Measurements from ENCODE around the gene PPP1R12C.
"Not testable (repeated sequence)": the region's sequence is repeated elsewhere in the genome, so short reads cannot be mapped to it uniquely, and the experiment has no call there.

Gene PPP1R12C

DNA sequence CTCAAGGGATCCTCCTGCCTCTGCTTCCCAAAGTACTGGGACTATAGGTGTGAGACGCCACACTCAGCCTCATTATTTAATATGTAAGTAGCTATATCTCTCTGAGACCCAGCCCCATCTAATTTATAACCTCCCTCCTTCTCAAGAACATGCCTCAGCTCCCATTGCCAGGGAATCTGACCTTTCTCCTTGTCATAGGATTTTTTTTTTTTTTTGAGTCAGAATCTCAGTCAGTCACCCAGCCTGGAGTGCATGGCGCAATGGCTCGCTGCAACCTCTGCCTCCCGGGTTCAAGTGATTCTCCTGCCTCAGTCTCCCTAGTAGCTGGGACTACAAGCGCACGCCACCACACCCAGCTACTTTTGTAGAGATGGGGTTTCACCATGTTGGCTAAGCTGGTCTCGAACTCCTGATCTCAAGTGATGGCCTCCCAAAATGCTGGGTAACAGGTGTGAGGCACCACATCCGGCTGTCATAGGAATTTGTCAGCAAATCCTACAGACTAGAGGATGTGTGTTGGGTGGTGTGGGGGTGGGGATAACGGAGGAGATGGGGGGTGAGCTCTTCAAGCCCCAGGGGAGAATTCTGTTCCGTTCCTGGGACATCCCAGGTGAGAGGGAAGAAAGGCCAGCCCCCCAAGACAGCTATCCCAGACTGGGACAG lies 46.8 kb downstream of the PPP1R12C start:
- no peak for DNase-seq

DNA sequence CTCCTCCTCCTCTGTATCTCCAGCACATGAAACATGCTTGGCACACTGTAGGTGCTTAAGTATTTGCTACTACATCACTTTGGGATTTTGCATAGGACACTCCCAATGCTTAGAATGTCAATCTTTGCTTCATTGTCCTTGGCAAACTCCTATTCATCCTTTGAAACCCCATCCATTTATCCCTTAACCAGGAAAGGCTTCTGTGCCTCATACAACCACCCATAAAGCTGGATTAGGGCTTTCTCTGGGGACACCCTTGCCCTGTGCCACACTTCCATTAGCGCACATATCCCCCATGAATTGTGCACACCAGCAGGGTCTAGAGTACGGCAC lies 47.6 kb downstream of the PPP1R12C start:
- no peak for DNase-seq

DNA sequence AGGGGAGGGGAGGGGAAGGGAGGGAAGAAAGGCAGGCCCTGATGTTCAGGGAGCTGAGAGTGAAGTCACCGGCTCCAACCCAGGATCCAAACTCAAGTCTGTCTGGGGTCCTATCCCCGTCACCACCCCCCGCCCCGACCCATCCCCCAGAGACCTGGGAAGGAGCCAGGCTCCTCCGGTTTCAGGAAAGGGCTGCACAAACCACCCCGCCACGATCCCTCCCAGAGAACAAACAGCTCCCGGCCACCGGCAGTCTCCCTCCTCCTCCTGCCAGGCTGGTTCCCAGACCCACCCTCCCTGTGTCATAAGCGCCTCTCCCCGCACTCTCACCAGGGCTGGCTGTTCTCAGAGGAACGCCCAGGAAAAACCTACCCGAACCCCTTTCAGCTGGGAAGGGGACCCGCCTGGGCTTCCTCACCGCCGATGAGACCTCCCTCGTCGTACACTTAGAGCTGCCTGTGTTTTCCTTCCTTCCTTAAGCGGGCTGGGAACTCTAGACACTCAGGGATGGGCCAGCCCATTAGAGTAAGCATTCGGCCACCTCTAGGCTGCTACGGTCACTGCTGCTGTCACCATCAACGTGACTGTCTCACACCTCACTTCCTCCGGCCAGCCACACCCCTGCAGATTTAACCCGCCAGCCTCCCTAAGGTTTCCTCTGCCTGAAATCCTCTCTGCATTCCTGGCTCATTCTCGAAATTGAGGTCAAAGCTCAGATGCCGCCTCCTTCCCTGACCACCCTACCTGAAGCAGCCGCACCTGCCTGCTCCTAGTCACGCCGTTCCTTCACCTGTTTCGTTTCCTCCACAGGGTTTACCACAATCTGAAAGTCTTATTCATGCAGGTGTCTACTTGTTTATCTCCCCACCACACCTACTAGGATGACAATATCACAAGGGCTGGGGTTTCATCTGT lies 48.2 kb downstream of the PPP1R12C start:
- no peak for DNase-seq

DNA sequence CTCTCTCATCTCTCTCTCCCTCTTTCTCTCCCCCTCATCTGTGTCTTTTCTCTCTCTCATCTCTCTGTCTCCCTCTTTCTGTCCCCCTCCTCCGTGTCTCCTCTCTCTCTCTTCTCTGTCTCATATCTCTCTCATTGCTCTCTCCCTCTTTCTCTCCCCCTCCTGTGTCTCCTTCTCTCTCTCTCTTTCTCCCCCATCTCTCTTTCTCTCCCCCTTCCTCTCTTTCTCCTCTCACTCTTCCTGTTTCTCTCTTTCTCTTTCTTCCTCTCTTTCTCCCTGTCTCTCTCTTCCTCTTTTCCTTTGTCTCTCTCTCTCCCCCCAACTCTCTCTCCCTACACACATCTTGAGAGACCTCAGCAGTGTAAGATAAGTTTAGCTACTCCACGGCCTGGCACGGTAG lies 49.6 kb downstream of the PPP1R12C start:
- DNase-seq = no peak

DNA sequence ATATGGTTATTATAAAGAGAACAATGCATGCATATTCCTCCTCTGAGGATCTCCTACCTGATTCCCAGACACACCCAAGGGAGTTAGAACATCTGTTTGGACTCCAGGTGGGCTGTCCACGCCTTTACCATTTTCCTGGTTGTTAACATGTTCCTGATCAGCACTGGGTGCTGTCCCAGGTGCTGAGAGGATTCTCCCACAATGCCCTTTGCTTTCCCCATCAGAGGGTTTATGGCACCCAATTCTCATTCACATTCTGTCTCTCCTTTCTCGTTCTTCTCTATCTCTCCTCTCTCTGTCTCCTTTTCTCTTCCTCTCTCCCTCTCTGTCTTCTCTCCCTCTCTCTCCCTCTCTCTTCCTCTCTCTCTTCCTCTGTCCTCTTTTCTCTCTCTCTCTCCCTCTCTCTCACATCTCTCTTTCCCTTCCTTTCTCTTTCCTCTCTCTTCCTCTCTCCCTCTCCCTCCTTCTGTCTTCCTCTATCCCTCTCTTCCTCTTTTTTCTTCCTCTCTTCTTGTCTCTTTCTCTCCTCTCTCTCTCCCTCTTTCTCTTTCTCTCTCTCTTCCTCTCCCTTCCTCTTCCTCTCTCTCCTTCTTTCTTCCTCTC lies 51.2 kb downstream of the PPP1R12C start:
- no peak for DNase-seq

DNA sequence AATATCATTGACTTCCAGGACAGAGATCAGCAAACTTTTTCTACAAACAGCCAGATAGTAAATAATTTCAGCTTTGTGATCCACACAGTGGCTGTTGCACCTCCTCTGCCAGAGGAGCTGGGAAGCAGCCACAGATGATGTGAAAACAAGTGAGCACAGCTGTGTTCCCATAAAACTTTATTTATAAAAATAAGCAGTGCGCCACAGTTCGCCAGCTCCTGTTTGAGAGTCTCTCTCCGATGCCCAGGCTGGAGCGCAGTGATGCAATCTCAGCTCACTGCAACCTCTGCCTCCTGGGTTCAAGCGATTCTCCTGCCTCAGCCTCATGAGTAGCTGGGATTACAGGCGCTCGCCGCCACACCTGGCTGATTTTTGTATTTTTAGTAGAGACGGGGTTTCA lies 51.9 kb downstream of the PPP1R12C start:
- DNase-seq = not testable (repeated sequence)

DNA sequence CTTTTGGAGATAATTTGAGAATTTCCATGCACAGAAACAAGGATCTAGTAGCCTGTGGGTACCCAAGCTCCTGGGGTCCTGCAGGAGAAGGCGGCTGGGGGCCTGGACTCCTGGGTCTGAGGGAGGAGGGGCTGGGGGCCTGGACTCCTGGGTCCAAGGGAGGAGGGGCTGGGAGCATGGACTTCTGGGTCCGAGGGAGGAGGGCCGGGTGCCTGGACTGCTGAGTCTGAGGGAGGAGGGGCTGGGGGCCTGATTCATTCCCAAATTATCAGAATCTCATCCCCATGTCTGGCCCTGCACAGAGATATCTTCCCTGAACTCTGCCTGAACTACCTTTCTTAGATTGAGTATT lies 54.0 kb downstream of the PPP1R12C start:
- DNase-seq = no peak

DNA sequence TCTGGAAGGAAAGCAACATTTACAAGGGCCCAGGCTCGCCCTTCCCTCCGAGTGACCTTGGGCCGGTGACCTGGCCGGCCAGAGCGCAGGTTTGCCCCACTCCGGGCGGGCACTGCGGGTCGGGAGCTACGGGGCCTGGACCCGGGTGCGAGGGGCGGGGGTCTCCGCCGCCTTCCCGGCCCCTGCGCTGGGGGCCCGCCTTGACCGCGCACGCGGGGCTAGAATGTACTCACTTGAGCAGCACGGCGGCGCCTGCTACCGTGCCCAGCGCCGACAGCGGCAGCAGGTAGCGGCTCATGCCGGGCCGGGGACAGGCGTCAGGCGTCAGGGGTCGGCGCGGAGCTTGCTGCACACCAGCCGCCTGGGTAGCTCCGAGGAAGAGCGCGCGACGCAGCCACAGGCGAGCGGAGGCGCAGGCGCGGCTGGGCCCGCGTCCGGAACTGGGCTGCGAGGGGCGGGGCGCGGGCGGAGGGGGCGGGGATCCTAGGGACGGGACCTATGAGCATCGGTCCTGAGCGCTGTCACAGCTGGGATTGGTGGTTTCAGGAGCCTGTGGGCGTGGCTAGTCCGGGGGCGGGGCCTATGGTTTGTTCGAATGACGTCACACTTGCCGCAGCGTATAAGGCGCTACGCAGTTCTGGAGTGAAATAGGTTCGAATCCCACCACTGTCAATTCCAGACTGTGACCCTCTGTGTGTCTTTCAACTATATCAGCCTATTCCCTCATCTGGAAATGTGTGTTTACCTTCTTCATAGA lies 54.5 kb downstream of the PPP1R12C start, which contains the start of gene RDH13:
RDH13 (minus strand) TSS at position 414 of the 757 bp plus-strand sequence; CDS start at position 298, 116 bp downstream.
- peak; percentile 93 to 99 (median 96) for DNase-seq

DNA sequence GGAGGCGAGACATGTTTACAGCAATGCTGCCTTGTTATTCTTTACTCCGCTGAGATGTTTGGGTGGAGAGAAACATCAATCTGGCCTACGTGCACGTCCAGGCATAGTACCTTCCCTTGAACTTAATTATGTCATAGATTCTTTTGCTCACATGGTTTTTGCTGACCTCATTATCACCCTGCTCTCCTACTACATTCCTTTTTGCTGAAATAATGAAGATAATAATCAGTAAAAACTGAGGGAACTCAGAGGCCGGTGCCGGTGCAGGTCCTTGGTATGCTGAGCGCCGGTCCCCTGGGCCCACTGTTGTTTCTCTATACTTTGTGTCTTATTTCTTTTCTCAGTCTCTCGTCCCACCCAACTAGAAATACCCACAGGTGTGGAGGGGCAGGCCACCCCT lies 57.1 kb downstream of the PPP1R12C start:
- DNase-seq = not testable (repeated sequence)

DNA sequence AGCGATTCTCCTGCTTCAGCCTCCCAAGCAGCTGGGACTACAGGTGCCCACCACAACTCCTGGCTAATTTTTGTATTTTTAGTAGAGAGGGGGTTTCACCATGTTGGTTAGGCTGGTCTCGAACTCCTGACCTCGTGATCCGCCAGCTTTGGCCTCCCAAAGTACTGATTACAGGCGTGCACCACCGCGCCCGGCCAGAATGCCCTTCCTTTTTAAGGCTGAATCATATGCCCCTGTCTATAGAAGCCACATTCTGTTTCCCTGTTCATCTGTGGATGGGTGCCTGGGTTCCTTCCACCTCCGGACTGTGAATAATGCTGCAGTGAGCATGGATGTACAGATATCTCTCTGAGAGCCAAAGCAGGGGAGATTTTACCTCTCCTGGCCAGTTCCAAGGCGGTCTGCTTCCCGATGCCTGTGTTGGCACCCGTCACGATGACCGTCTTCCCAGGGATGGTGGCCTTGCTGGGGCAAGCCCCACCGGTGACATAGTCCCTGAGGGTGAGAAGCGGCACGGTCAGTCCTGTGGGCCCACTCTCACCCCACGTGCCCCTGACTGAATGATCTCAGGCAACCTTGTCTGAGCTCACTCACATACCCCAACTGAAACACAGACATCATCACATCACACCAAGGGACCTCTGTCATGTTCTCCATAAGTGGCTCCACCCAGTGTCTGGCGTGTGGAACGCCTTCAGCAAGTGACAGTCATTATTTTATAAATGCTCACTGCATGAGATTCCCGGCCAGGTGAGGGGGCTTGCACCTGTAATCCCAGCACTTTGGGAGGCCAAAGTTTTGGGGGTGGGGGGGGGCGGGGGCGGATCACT lies 58.4 kb downstream of the PPP1R12C start:
- DNase-seq = no peak

DNA sequence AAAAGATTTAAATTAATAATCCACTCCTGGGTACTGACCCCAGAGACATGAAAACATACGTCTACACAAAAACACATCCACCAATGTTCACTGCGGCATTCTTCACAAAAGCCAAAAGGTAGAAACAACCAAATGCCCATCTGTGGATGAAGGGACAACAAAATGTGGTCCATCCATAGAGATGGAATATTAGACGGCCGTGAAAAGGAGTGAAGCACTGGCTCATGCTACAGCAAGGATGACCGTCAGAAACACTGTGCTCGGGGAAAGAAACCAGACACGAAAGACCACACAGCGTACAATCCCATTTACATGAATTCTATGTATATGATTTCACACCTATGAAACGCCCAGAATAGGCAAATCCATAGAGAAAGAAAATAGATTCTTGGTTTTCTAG lies 60.6 kb downstream of the PPP1R12C start:
- no peak for DNase-seq

DNA sequence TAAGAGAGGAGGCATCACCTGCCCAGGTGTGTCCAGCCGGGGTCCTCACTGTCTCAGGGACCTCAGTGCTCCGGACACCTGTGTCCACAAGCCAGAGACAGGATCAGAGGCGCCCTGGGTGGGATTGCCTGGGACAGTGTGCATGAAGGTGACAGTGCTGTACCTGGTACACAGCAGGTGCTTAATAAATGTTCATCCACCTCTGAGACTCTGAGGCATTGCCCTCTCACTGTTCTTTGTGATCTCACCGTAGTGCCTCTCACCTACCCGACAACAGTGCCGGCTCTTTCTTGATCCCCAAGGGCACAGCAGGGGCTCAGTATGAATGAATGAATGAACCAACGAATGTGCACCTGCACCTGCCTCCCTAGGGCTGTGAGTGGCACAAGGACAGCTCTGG lies 63.7 kb downstream of the PPP1R12C start:
- DNase-seq = no peak

DNA sequence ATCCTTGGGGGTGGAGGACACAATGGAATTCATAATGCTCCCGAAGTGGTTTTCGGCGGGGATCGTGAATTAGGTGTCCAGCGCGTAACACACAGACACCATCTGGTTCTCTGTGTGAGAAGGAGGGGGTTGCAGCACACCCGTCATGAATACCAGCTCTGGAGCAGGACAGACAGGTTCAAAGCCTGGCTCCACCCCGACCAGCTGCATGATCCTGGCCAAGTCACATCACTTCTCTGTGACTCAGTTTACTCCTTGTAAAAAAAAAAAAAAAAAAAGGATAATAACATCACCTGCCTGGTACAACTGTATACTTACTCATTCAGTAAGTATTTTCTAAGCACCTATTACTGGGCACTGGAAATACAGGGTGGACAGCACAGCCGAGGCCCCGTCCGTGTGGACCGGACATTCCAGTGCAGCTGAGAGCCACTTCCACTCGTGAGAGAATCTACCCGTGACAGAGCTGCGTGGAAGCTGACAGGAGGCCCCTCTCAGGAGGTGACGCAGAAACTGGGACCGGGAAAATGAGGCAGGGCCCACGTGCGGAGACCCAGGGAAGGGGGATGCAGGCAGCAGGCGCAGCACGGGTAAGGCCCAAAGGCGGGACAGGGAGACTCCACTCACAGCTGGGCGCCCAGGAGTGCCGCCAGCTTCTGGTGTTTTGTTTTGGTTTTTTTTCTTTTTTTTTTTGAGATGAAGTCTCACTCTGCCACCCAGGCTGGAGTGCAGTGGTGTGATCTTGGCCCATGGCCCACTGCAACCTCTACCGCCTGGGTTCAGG lies 66.5 kb downstream of the PPP1R12C start:
- DNase-seq = no peak

DNA sequence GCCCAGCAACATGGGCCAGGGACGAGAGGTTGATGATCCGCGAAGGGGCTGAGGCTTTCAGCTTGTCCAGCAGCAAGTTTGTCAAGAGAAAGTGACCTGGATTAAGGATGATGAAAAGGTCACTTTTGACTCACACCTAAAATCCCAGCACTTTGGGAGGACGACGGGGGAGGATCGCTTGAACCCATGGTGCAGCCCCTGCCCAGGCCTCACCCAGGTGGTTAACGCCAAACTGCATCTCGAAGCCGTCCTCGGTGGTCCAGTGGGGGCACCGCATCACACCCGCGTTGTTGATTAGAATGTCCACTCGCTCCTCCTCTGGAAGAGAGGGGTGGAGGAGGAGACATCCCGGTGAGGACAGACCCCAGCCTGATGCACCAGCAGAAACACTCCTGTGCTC lies 69.0 kb downstream of the PPP1R12C start:
- no peak for DNase-seq

DNA sequence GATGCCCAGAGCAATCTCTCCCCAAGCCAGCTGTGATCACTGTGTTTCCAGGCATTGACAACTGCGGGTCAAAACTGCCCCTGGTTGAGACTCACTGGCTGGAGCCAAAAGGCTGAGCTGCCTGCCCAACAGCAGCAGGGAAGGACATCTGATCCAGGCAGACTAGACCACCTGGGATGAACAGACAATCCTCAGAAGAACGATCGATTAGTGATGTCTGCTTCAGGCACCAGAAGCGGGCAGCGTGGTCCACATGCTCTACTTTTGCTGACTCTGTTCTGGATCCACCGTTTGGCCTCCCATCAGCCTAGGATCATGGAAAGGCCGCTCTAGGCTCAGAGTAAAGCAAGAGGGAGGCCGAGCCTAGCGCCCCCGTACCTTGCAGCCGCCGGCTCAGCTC lies 69.5 kb downstream of the PPP1R12C start:
- no peak for DNase-seq

DNA sequence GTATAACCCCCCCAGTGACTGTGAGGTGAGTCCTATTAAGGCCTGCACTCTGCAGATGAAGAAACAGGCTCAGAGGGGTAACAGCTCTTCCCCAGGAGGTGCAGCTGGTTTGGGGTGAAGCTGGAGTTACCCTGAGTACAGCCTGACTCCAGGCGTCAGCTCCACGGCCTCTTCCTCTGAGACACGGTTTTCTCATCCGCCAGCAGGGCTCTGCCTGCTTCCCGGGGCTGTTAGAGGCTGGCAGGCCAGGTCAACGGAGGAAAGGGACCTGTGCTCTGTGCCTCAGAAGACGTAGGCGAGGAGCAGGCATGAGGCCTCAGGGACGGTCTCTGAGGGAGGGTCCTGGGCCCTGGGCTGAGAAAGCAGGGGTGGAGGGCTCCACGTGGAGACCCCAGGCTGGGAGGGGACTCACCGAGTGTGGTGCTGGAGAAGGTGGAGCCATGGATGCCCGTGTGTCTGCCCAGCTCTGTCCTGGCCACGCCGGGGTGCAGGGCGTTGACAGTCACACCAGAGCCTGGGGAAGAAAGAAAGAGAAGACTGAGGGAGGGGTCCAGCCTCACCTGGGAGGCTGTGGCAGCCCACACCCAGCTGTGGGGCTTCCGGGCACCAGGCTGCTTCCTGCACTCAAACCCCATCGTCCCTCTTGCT lies 70.3 kb downstream of the PPP1R12C start:
- no peak for DNase-seq

DNA sequence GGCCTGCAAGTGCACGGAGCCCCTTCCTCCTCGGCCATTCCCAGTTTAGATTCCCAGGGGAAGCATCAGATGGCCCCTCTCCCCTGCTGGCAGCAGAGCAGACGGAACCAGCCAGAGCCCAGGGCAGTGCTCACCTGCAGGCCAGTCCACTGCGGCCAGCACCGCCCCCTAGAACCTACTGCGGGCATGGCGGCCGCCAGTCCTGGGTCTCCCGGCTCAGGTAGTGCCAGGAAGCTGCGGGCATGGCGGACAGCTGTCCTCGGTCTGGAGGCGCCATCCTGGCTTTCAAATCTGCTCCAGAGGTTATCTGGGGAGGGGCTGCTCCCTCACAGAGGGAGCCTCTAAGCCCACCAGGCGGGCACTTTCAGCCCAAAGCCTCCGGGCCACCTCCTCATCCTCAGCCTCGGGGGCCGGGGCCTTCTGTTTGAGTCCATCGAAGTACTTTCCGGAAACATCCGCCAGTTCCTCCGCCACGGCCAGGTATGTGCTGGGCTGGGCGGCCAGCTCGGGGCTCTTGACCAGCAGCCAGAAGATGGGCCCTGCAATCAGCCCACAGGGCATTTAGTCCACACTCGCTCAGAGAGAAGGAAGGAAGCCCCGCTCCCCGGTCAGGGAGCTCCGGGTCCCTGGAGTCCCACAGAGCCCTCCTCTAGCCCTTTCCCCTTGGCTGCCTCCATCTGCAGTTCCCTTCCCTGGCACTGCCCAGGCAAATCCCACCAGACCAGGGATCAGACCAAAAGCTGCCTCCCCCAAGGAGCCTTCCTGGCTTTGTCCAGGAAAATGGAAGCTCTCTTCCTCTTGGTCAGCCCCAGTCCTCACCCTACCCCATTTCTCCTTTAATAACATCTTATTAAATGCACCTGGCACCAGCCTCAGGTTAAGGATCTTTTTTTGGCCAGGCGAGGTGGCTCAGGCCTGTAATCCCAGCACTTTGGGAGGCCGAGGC lies 72.4 kb downstream of the PPP1R12C start:
- DNase-seq = no peak

DNA sequence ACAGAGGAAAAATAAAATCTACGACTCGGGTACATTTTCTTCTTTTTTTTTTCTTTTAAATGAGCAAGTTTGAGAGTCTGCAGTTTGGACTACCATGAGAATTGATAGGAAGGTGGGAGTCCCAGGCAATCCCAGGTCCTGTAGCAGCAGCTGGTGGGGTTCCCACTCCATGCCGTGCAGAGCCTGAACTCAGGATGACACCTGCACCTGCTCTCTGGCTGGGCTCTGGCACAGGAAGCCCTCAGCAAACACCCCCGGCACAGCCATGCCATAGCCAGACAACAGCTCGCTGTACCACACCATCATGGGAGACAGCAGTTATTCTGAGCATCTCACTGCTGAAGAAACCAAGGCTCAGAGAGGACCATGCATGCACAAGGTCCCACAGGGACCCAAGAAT lies 73.2 kb downstream of the PPP1R12C start:
- no peak for DNase-seq

DNA sequence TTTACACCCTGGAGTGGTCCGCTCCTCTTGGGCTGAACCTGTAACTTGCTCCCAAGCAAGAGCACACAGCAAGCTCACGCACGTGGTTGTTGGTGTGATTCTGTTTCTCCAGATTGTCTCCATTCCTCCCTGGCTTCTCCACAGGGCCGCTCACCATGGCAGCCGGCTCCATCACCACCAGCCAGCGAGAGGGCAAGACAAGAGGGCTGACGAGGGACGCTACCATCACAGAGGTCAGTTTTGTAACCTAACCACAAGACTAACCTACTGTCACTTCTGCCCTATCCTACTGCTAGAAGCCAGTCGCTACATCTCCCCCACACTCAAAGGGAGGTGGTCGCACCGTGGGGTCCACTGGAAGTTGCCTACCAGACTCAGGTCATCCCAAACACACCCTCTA lies 74.7 kb downstream of the PPP1R12C start:
- DNase-seq = no peak

DNA sequence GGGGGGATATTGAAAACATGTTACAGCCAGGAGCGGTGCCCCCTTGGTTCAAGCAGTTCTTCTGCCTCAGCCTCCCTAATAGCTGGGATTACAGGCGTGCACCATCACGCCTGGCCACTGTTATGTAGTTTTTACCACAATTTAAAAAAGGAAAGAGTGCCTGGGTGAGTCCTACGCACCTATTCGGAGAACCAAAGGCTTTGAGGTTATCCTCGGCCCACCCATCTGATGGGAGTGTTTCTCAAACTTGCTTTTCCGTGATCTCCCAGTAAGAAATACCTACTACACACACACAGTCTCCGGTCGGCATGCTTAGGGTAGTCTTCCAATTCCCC lies 75.1 kb downstream of the PPP1R12C start:
- DNase-seq = no peak
